GM04504 (cell line): Measurements from ENCODE around the gene ROBO2.

Source experiments
- DNase-seq: peaks from one replicate; pipeline ENCODE4 v3.0.0-alpha.2; 2012; ENCODE audit warnings: low read depth

ROBO2 gene

DNA sequence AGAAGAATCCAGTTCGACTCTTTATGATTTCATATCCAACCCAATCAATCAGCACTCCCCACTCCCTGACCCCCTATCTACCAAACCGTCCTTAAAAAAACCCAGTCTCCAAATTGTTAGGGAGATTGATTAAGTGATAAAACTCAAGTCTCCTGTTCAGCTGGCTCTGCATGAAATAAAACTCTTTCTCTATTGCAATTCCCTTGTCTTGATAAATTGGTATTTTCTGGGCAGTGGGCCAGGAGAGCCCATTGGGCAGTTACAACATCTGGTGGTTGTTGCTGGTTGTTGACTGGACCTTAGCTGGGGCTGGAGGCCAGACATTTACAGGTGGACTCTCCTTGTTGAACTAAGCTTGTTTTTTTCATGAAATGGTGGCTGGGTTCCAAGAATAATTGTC is 642.3 kb downstream of the ROBO2 start:
- no peak for DNase-seq

DNA sequence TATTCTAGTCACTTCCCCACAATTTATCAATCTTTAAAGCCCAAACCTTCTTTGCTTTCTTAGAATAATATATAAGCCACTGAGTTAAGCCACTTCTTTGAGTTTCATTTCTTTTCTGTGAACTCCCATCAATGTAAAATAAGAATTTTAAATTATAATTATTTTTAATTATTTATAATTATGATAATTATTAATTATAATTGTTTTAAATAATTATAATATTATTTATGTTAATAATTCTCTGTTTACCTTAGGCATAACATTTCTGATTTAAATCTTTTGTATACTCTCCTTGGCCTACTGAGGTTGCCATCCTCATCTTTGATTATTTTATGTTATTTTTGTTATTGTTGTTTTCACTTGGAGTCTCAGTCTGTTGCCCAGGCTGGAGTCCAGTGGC is 644.2 kb downstream of the ROBO2 start:
- DNase-seq = no peak

- DNase-seq = no peak
Measured at GRCh38 chr3:77685713-77686112, 645.8 kb downstream of the ROBO2 start.

- no peak for DNase-seq
Measured at GRCh38 chr3:77686560-77686959, 646.7 kb downstream of the ROBO2 start.

DNA sequence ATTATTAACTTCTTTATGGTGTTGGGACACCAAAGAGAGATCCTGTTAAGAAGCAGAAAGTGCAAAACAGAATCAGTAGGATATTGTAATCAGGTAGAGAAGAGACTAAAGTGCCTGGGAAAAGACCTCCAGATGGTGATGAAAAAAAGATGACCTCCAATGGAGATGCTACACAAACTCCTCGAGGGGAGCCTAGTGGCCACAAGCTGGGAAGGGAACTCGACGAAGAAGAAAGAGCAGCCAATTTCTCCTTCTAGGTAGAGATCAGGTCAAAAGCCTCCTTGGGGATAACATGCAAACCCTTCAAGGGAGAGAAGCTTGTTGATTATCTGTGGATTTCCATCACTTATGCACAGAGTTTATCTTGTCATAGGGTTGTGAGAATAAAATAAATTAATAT is 647.6 kb downstream of the ROBO2 start:
- no peak for DNase-seq

- DNase-seq = no peak
Measured at GRCh38 chr3:77690284-77690845, 650.5 kb downstream of the ROBO2 start.

DNA sequence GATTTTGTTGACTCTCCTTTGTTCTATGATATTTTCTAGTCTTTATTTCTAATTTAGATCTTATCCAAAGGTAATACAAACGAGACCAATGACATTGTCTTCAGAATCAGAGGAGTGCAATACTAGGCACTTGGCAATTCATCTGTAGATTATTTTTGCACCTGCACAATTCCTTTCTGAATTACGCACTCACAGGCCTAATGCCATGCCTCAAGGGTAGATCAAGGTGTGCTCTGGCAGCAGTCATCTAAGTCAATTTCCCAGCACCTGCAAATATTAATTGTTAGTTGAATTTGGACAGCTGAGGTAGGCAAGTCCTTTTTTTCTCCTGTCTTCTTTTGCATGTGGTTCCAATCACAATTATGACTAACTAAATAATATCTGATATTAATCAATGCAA is 653.2 kb downstream of the ROBO2 start:
- DNase-seq = no peak

- no peak for DNase-seq
Measured at GRCh38 chr3:77699125-77699691, 659.3 kb downstream of the ROBO2 start.
